GM18502 (cell line): ENCODE results near the gene EDA2R.

ENCODE experiments used
- ATAC-seq: cut with Tn5 transposase; IDR thresholded peaks from one replicate; pipeline ENCODE4 v1.9.1; 2021; ENCODE audit warnings: mild to moderate bottlenecking; ENCODE audit not compliant: unreplicated experiment, poor library complexity

The EDA2R gene, protein sequence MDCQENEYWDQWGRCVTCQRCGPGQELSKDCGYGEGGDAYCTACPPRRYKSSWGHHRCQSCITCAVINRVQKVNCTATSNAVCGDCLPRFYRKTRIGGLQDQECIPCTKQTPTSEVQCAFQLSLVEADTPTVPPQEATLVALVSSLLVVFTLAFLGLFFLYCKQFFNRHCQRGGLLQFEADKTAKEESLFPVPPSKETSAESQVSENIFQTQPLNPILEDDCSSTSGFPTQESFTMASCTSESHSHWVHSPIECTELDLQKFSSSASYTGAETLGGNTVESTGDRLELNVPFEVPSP

DNA sequence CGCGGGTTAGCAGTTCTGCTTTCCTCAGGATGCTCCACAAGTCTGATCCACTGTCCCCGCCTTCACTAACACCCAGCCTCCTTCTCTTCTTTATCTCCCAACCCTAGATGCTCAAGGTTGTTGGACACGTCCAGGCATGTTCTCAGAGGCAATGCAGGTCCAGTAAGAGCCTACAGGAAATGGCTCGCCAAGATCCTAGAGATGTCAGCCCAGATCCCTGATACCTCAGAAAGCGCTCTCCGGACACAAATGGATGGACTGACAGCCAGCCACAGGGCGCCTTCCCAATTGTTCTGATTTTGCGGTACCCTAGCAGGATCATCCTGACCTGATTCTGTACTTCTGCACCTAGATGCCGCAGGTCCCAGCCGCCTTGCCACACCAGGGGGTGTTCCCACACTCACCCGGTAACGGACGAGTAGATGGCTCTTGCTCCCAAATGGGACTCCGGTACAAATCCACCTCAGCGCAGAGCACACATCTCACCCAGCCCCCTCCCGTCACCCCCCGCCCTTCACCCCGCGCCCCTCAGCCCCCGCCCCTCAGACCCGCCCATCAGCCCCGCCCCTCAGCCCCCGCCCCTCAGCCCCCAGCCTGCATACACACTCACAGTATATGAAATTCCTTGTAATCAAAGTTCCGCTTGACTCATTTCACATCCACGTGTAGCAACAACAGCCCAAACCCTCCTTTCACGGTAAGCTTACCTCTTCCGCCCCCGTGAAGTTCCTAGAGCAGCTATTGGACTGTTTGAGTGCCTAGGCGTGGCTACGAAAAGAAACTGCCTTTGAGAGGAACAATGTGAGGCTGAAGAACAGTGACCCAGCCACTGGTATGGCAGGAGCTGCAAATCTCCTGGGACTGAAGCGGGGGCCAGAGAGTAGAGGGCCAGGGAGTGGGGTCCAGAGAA is at the start of gene EDA2R:
EDA2R (minus strand) TSS at position 488 of the 910 bp plus-strand sequence. CDS start 23,058 bp downstream, outside the sequence.
- peak; percentile 91 for ATAC-seq

DNA sequence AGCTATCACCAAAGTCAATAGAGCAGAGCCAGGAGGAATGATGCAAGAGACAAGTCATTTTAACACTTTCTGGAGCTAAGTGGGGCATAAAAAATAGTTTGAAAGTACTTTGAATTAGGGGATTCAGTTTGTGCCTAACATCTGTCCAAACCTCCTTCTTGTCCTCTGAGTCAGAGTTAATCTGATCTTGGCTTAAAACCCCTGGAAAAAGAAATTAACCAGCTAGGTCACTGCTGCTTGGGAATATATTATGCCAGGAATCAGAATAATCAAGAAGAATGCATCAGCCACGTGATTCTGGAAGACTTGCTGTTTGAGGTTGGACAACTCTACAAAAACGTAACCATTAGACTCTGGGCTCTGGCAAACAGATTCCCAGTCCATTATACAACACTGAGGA is 45.3 kb upstream of the EDA2R start:
- ATAC-seq: no peak

DNA sequence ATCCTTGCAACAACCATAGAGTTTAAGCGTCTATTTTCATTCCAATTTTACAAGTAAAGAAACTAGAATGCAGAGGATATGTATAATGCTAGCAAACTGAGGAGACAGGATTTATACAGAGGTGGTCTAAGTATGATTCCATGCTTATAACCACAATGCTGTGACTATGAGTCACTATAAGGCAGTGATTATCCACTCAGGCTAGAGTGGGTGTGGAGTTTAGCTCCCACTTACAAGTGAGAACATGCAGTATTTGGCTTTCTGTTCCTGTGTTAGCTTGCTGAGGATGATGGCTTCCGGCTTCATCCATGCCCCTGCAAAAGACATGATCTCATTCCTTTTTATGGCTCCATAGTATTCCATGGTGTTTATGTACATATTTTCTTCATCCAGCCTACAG is 41.6 kb upstream of the EDA2R start:
- no peak for ATAC-seq

DNA sequence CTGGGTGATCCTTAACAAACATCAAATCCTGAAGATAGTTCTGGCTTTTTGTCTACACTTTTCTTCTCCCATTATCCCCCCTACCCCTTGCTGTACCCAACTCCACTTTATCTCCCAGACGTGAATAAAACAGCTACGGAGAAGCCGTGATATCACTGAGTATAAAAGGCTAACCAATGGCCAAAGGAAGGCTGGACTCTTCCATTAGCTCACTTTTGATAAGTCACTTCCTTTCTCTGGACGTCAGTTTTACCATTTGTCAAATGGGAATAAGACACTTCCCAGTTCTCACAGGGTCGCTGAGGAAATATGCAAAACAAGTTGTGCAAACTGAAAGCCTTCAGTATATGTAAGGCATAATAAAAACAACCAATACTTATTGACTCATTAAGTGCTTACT is 38.6 kb upstream of the EDA2R start:
- ATAC-seq: no peak

DNA sequence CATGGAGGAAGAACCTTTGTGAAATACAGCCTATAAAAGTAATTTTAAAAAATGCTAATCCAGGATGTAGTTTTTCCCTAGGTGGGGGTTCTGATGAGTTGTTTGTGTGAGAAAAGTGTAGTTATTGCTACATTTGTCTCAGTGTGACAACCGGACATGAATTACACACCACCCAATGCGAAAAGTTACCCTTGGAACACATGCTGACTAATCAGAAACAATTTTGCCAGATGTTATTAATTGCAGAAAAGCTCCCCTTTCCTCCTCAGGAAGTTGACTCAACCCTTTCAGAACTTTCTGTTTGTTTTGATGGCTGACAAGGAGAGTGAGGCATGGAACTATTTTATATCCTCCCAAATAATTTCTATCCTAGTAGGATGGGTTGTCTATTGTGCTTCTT is 38.1 kb upstream of the EDA2R start:
- no peak for ATAC-seq

DNA sequence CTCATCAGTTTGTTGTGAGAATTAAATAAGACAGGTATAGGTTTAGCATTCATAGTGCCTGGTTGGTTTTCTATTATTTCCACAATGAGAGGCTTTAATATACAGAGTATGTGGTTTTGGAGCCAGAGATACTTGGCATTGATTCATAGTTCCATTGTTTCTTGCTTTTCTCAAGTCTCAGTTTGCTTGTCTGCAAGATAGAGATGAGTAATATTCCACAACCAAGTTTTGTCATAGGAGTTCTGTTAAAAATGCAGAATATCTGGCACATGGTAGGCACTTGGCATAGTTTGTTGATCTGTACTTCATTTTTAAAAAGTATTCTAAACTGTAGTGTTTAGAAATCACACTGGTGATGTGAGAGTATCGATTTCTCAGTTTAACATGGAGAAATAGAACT is 37.5 kb upstream of the EDA2R start:
- ATAC-seq: no peak

DNA sequence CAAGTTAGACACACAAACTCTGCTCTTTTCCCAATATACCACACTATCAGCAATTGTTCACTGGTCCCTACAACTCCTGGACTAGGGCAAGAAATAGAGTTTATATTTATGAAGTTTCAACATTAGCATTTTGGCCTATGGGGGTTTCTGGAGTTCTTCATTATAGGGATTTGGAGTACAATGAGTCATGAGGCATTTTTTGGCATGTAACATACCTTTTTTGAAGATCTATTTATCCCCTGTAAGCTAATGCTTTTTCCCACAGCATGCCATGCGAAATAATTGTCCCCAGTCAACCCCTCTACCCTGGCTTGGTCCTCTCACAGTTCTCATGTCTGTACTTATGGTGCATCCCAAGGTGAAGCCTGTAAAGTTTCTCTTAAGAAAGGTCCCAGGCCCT is 36.7 kb upstream of the EDA2R start:
- no peak for ATAC-seq

DNA sequence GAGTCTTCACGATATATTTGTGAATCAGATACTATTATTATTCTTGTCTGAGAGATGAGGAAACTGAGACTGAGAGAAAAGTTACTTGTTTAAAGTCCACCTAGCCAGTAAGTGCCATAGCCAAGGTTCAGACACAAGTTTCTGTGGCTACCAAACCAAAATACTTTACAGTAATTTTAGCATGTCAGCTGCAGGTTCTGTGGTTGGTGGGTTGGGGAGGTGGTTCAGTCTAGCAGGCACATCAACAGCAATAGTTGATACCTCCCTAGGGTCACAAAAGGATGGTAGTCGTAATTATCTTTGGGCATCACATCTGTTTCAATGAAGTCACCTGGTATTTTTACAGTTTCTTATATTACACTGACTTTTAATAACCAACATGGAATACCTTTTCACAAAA is 35.6 kb upstream of the EDA2R start:
- ATAC-seq: no peak

DNA sequence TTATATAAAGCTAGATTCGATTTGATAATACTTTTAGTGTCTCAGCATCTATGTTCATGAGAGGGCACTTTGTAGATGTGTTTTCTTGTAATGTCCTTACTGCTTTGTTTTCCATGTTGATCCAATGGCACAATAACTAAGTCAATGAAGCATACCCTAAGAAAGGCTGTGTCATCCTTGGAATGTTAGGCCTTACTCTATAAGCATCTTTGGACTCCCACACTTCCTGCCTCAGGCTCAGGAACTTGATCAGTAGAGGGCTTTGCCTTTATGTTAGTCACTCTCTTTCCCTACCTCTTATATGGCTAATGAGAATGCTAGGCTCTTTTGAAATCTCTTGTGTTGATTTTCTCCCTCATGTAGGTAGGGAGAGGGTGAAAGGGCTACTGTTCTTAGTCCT is 33.2 kb upstream of the EDA2R start:
- no peak for ATAC-seq

DNA sequence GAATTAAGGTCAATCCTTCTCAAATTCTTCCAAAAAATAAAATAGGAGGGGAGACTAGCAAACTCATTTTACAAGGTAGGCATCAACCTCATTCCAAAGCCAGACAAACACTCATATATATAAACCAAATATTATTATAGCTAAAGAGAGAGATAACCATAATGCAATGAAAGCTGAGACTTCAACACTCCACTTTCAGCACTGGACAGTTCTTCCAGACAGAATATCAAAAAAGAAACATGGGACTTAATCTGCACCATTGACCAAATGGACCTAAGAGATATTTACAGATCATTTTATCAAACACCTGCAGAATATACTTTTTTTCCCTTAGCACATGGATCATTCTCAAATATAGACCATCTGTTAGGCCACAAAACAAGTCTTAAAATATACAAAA is 15.5 kb upstream of the EDA2R start:
- ATAC-seq: no peak

DNA sequence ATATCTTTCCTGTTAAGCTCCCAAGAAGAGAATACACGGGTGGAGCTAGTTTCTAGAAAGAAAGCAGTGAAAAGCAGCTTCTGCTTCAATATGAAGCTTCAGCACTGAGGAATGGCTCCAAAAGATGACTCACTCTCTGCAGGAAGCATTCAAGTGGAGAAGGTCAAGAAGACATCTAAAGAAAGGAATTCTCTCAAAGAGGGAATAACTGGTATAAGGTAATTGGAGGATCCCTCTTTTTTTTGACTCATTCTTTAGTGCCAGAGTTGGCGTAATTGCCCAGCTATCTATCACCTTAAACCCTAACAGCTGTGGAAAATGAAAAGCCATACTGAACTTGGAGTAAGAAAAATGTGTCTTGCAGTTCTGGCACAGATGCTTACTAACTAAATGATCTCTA is 3.5 kb downstream of the EDA2R start:
- ATAC-seq: no peak

DNA sequence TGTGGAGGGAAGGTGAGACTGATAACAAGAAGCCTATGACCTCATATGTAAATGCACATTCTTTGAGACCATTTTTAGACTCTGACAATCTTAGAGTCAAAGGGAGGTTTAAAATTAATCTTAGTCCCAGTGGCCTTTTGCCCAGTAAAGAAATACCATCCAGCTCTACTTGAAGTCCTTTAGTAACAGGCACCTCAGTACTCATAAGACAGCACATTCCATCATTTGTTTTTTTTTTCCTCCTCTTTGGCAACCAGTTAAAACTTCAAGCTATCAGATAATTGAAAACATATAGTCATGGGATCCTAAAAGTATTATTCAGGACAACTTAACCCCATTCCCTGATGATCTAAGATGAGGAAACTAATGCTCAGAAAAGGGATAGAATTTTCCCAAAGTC is 4.6 kb downstream of the EDA2R start:
- ATAC-seq: no peak

DNA sequence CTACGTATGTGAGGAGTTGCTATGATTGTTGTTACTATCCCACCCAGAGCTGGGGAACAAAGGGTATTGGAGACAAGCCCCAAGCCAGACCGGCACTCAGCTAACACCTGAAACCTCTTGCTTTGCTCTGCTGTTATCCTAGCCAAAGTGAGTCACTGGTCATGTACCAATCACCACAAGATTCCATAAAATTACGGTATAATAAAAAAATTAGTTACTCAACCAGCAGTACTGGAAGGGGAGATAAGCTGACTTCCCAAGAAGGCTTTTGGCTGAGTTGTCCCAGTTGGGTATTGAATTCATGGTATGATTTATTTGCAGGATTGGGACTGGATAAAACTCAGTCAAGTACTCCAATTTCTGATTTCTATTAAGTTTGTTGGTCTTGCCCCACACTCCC is 5.3 kb downstream of the EDA2R start:
- no peak for ATAC-seq

DNA sequence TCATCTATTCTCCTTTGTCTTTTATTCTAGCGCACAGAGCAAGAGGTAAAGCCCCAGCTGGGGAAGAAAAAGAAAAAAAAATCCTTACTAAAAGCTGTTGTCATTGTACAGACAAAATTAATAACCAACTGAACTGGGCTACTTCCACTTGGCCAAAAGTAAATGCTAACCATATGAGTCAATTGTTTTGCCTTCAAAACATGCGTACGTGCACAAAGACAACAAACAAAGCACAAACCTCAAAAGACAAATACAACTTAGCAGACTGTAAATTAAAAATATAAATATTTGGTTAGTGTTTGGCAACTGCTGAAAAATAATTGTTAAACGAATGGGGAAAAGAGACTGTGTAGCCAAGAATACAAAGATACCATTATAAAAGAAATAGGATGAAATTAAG is 5.9 kb downstream of the EDA2R start:
- no peak for ATAC-seq

DNA sequence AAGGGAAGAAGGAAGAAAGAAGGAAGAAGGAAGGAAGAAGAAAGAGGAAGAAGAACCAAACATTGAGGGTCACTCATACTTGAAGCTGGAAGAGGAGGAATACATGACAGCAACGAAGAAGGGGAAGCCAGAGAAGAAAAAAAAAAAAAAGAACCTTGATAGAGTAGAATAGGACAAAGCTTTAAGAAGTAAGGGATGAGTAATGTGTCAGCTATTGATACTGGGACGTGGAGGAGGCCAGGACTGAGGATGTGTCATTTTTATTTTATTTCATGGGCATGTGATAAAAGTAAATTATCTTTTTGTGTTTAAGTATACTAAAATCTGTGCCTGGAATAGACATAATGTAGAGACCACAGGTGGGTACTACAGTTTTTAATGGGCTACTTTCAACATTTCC is 6.4 kb downstream of the EDA2R start:
- ATAC-seq: no peak

DNA sequence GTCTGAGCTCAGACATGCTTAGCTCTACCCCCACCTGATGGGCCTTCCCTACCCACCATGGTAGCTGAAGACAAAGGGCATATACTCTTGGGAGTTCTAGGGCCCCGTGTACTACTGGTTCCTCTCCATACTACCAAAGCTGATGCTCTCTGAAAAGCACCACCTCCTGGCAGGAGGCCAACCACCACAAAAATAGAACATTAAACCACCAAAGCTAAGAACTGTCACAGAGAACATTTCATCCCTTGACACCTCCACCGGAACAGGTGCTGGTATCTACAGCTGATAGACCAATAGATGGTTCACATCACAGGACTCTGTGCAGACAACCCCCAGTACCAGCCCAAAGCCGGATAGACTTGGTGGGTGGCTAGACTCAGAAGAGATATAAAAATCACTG is 13.4 kb downstream of the EDA2R start:
- ATAC-seq: peak; percentile 83

DNA sequence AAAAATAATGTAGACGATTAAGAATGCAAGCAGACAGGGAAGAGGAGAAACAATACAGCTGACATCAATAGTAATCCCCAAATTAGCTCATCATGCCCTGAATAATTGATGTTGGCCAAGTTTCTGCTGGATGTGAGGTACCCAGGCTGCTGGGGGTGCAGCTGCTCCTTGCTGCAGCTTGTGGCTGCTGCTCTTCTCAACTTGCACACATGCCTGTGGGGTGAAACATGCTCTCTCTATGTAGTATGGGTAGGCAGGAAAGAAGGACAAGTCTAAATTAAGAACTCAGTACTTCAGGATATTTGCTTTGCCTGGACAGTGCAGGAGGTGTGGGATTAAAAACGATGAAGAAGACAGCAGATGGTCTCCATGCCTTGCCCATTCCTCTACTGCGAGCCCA is 16.7 kb downstream of the EDA2R start:
- no peak for ATAC-seq

DNA sequence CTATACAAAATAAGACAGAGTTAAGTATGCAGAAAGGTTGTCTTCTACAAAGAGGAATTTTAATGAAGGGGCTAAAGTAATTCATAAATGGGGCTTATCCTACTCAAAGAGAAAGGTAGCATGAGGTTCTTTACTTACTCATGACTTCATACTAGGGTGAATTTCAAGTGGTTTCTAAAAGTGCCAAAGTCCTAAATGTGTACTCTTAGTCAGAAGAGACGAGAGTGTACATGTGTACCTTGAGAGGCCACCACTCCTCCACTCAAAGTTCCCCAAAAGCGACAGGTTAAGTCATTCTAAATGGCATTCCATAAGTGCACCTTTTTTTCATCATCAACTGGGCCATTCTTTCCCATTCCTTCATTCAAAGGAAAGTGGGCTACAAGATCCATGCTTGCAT is 21.9 kb downstream of the EDA2R start:
- ATAC-seq: no peak

DNA sequence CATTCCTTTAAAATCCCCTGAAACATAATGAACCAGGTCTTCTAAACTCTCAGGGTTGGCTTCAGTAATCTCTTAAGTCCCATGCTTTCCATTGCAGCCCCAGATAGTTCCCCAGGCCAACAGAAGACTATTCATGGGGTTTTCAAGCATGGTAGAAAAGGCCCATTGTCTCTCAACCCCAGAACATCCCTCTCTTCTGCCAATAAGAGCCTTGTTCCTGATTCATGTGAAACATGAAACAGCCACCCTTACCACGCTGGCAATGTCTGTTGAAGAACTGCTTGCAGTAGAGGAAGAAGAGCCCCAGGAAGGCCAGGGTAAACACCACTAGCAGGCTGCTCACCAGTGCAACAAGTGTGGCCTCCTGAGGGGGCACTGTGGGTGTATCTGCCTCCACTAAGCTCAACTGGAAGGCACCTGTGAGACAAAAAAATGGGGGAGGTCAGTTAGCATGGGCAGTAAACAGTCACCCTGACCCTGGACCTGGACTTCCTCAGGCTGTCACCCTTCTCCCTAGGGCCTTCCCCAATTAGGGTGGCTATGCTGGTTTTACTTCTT is 36.4 kb downstream of the EDA2R start:
- ATAC-seq: no peak

DNA sequence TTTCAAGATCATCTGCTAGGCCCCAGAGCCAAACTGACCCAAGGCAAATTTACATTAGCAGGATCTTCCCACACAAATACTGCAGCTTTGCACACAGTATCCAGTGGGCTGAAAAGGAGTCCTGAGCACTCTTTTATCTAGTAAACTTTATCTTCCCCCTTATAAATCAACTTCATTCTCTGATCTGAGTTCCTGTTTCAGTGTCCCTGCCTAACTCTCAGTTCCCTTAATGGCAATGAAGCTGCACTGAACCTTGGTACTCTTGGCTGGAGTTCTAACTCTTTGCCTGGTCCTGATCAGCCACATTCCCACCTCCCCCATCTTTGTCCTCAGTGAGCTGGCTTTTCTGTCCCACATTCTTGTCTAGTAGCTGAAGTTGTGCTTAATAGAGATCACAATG is 37.4 kb downstream of the EDA2R start:
- peak; percentile 44 for ATAC-seq

DNA sequence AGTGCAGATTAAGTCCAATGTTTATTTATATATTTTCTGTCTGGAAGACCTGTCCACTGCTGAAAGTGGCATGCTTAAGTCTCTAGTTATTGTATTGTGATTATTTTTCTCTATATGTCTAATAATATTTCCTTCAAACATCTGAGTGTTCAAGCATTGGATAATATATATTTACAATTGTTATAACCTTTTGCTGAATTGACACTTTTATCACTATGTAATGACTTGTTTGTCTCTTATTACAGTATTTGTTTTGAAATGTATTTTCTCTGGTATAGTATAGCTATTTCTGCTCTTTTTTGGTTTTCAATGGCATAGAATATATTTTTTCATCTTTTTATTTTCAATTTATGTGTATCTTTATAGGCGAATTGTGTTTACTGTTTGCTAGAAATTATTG is 59.7 kb downstream of the EDA2R start:
- no peak for ATAC-seq
